OCI-LY1 (cell line): ENCODE results near the gene TBX1.
"Not testable (repeated sequence)": the region's sequence is repeated elsewhere in the genome, so short reads cannot be mapped to it uniquely, and the experiment has no call there.

ENCODE experiments used
- H2AFZ ChIP-seq: fragments of 200-600 bp; sonication (generic), shearing (Covaris generic); 2 replicates; pipeline ENCODE4 v1.6.0; 2014; ENCODE audit warnings: antibody characterized with exemption, mild to moderate bottlenecking, low read length
- H3F3A ChIP-seq: fragments of 200-600 bp; sonication (generic), shearing (Covaris generic); 2 replicates; pipeline ENCODE4 v1.6.0; 2014; ENCODE audit warnings: mild to moderate bottlenecking, antibody characterized with exemption, low read length, moderate library complexity; ENCODE audit not compliant: insufficient read depth
- H3K27ac ChIP-seq: fragments of 200-600 bp; sonication (generic); 2 replicates; pipeline ENCODE4 v1.5.1; 2014; ENCODE audit warnings: low read length, mixed run types, mild to moderate bottlenecking, low read depth; ENCODE audit not compliant: poor library complexity, severe bottlenecking
- H3K27me3 ChIP-seq: fragments of 200-600 bp; sonication (generic); 2 replicates; pipeline ENCODE4 v1.6.0; 2014; ENCODE audit warnings: antibody characterized with exemption, mild to moderate bottlenecking, low read length, moderate library complexity; ENCODE audit not compliant: insufficient read depth
- H3K36me3 ChIP-seq: fragments of 200-600 bp; sonication (generic); 2 replicates; pipeline ENCODE4 v1.6.1; 2014; ENCODE audit warnings: mild to moderate bottlenecking, antibody characterized with exemption, low read length, moderate library complexity, mixed read lengths; ENCODE audit not compliant: insufficient read depth
- H3K4me1 ChIP-seq: fragments of 200-600 bp; sonication (generic); 2 replicates; pipeline ENCODE4 v1.5.1; 2014; ENCODE audit warnings: mild to moderate bottlenecking, low read length, moderate library complexity; ENCODE audit not compliant: insufficient read depth, severe bottlenecking
- H3K4me2 ChIP-seq: fragments of 200-600 bp; sonication (generic), shearing (Covaris generic); 2 replicates; pipeline ENCODE4 v1.6.1; 2014; ENCODE audit warnings: low read length
- H3K4me3 ChIP-seq: fragments of 200-600 bp; sonication (generic); 2 replicates; pipeline ENCODE4 v1.5.1; 2014; ENCODE audit warnings: low read length, low read depth, mild to moderate bottlenecking, mixed read lengths; ENCODE audit not compliant: poor library complexity, severe bottlenecking
- H3K79me2 ChIP-seq: fragments of 200-600 bp; shearing (Covaris generic); 2 replicates; pipeline ENCODE4 v1.6.1; 2016; ENCODE audit warnings: mixed run types, low read length, mixed read lengths; ENCODE audit not compliant: insufficient read depth
- H3K9ac ChIP-seq: fragments of 200-600 bp; sonication (generic), shearing (Covaris generic); 2 replicates; pipeline ENCODE4 v1.6.1; 2014; ENCODE audit warnings: mild to moderate bottlenecking, low read length, mixed read lengths
- H3K9me2 ChIP-seq: fragments of 200-600 bp; sonication (generic), shearing (Covaris generic); 2 replicates; pipeline ENCODE4 v1.6.1; 2014; ENCODE audit warnings: low read depth, mild to moderate bottlenecking, low read length, mixed read lengths
- H3K9me3 ChIP-seq: fragments of 200-600 bp; shearing (Covaris generic); 2 replicates; pipeline ENCODE4 v1.6.1; 2014; ENCODE audit warnings: low read length, mixed read lengths
- H4K20me1 ChIP-seq: fragments of 200-600 bp; sonication (generic), shearing (Covaris generic); 2 replicates; pipeline ENCODE4 v1.6.0; 2016; ENCODE audit warnings: mild to moderate bottlenecking, low read length; ENCODE audit not compliant: insufficient read depth
- EZH2 ChIP-seq: fragments of 200-600 bp; sonication (generic), shearing (Covaris generic); IDR thresholded peaks from 2 replicates; pipeline ENCODE4 v1.8.0; 2017; ENCODE audit warnings: borderline replicate concordance, mixed run types, mild to moderate bottlenecking, antibody characterized with exemption, low read length, moderate library complexity, mixed read lengths
- TF ChIP-seq, protein P1 (sequence below): fragments of 200-600 bp; sonication (generic), shearing (Covaris generic); IDR thresholded peaks from 2 replicates; pipeline ENCODE4 v1.5.1; 2017; ENCODE audit warnings: mild to moderate bottlenecking, antibody characterized with exemption, low read length, moderate library complexity, mixed read lengths

Gene TBX1

DNA sequence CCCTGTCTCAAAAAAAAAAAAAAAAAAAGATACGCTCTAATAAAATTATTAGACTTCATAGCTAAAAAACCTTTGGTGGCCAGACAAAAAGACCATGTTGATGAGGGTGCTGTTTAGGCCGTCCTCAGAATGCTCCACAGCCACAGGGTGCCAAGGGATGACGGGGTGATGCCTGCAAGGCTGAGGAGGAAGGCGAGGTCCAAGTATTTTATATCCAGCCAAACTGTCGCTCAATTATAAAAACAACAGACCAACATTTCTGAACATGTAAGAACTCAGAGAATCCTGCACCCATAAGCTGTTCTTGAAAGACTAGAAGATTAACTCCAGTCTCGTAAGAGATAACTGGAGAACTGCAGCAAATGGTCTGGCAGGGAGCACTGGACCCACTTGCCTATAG, 29.2 kb downstream of the TBX1 start:
- H3K36me3 ChIP-seq: peaks cover 7% of the 10 kb centered on the region; the same call in 1 of the 2 replicates

DNA sequence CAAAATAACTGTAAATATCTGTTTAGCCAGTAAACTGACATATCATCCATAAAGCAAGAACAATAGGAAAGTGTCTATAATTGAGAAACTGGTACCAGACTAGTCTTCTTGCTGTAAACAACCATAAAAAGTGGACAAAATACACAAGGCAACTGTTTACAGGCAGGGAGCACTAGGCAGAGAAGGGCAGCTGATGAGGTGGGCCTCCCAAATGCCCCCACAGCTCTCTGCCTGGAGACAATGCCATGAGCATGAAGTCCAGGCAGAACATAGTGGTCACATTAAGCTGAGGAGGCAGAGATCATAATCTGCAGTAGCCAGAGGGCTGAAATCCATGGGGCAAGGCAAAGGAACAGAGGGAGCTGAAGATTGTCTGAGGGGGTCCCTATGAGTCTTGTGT, 30.7 kb downstream of the TBX1 start:
- H3K4me2 ChIP-seq: no peak overlapping the region
- TF ChIP-seq EZH2: no peak
- TF ChIP-seq, protein P1, sequence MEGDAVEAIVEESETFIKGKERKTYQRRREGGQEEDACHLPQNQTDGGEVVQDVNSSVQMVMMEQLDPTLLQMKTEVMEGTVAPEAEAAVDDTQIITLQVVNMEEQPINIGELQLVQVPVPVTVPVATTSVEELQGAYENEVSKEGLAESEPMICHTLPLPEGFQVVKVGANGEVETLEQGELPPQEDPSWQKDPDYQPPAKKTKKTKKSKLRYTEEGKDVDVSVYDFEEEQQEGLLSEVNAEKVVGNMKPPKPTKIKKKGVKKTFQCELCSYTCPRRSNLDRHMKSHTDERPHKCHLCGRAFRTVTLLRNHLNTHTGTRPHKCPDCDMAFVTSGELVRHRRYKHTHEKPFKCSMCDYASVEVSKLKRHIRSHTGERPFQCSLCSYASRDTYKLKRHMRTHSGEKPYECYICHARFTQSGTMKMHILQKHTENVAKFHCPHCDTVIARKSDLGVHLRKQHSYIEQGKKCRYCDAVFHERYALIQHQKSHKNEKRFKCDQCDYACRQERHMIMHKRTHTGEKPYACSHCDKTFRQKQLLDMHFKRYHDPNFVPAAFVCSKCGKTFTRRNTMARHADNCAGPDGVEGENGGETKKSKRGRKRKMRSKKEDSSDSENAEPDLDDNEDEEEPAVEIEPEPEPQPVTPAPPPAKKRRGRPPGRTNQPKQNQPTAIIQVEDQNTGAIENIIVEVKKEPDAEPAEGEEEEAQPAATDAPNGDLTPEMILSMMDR: no peak
- no peaks in the 10 kb centered on the region for H3K4me1 ChIP-seq
- H3K36me3 ChIP-seq: peaks cover 7% of the 10 kb centered on the region; the same call in 1 of the 2 replicates
- no peaks in the 10 kb centered on the region for H3F3A ChIP-seq
- no peak overlapping the region for H3K27ac ChIP-seq
- H3K79me2 ChIP-seq: no peaks in the 10 kb centered on the region
- H3K4me3 ChIP-seq: no peak overlapping the region
- no peaks in the 10 kb centered on the region for H4K20me1 ChIP-seq
- 0 out of 2 replicates have a peak, but pooled peaks cover 4% of the 10 kb centered on the region for H3K9me3 ChIP-seq
- H2AFZ ChIP-seq: no peak overlapping the region
- H3K9me2 ChIP-seq: no peaks in the 10 kb centered on the region
- H3K9ac ChIP-seq: no peak overlapping the region
- no peaks in the 10 kb centered on the region for H3K27me3 ChIP-seq

More for the DNA sequence above, 29.2 kb downstream of the TBX1 start:
- H3K27me3 ChIP-seq: no peaks in the 10 kb centered on the region
- H4K20me1 ChIP-seq: no peaks in the 10 kb centered on the region
- H3K9me3 ChIP-seq: 0 out of 2 replicates have a peak, but pooled peaks cover 4% of the 10 kb centered on the region
- TF ChIP-seq, protein P1: no peak
- TF ChIP-seq EZH2: no peak
- H3K4me3 ChIP-seq: no peak overlapping the region
- no peaks in the 10 kb centered on the region for H3K9me2 ChIP-seq
- H3K4me1 ChIP-seq: no peaks in the 10 kb centered on the region
- no peaks in the 10 kb centered on the region for H3K79me2 ChIP-seq
- no peak overlapping the region for H3K4me2 ChIP-seq
- H3K9ac ChIP-seq: no peak overlapping the region
- no peaks in the 10 kb centered on the region for H3F3A ChIP-seq
- no peak overlapping the region for H3K27ac ChIP-seq
- H2AFZ ChIP-seq: no peak overlapping the region

DNA sequence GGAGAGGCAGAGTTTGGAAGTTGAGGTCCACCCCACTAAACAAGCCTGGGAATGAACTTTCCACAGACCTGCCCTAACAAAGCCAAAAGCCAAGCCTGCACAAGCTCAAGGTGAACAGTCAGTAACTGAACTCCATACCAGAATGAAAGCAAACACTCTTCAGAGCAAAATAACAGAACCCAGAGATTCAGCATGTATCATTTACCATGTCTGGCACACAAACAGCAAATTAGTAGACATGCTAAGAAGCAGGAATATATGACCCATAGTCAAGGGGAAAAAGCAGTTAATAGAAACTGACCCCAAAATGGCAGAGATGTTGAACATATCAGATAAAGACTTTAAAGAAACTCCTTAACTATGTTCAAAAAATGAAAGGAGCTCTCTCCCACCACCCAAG, 31.3 kb downstream of the TBX1 start:
- H3K27ac ChIP-seq: no peak overlapping the region
- H3K36me3 ChIP-seq: peaks cover 7% of the 10 kb centered on the region; the same call in 1 of the 2 replicates
- H3K27me3 ChIP-seq: no peaks in the 10 kb centered on the region
- H3K9me2 ChIP-seq: no peaks in the 10 kb centered on the region
- no peak overlapping the region for H3K4me2 ChIP-seq
- TF ChIP-seq, protein P1: no peak
- no peak for TF ChIP-seq EZH2
- H3K4me1 ChIP-seq: no peaks in the 10 kb centered on the region
- H4K20me1 ChIP-seq: no peaks in the 10 kb centered on the region
- H3K79me2 ChIP-seq: no peaks in the 10 kb centered on the region
- H2AFZ ChIP-seq: no peak overlapping the region
- H3K9ac ChIP-seq: no peak overlapping the region
- 0 out of 2 replicates have a peak, but pooled peaks cover 4% of the 10 kb centered on the region for H3K9me3 ChIP-seq
- H3K4me3 ChIP-seq: no peak overlapping the region
- no peaks in the 10 kb centered on the region for H3F3A ChIP-seq

DNA sequence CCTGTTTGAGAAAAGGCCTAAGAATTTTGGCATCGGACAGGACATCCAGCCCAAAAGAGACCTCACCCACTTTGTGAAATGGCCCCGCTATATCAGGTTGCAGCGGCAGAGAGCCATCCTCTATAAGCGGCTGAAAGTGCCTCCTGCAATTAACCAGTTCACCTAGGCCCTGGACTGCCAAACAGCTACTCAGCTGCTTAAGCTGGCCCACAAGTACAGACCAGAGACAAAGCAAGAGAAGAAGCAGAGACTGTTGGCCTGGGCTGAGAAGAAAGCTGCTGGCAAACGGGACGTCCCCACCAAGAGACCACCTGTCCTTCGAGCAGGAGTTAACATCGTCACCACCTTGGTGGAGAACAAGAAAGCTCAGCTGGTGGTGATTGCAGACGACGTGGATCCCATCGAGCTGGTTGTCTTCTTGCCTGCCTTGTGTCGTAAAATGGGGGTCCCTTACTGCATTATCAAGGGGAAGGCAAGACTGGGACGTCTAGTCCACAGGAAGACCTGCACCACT, 31.9 kb downstream of the TBX1 start:
- not testable (repeated sequence) for H3K9ac ChIP-seq, H3K4me3 ChIP-seq, H3K36me3 ChIP-seq, H3K4me1 ChIP-seq, H2AFZ ChIP-seq, H3K4me2 ChIP-seq, H3F3A ChIP-seq, H3K9me2 ChIP-seq, H4K20me1 ChIP-seq, H3K27ac ChIP-seq, H3K9me3 ChIP-seq, H3K79me2 ChIP-seq, H3K27me3 ChIP-seq
